Skeletal muscle tissue (tissue), 4 donors: Measurements from ENCODE around the gene E2F2. TPM values are rescaled to one million over a fixed set of nuclear protein-coding genes. Genes with fewer than 3 reads are reported as not detected.
A peak's percentile ranks its signal among the peaks of the same experiment; 100 is the strongest.

ENCODE experiments used
- H3K27ac ChIP-seq: one replicate; pipeline ENCODE4 v1.7.0; 2013; ENCODE audit warnings: mild to moderate bottlenecking, low read depth, low read length, inconsistent platforms
- H3K27me3 ChIP-seq, 3 donors: one replicate each; pipeline ENCODE4 v1.7.0; 2013; ENCODE audit warnings: low read length in 3 of 3; ENCODE audit not compliant: control insufficient read depth in 3 of 3, insufficient read depth in 3 of 3
- H3K36me3 ChIP-seq, 3 donors: one replicate each; pipeline ENCODE4 v1.7.0; 2013; ENCODE audit warnings: low read length in 3 of 3; ENCODE audit not compliant: control insufficient read depth in 3 of 3, insufficient read depth in 3 of 3
- H3K4me1 ChIP-seq, 3 donors: one replicate each; pipeline ENCODE4 v1.7.0; 2013; ENCODE audit warnings: low read length in 3 of 3, mild to moderate bottlenecking in 3 of 3; ENCODE audit not compliant: control insufficient read depth in 3 of 3, insufficient read depth in 3 of 3
- H3K4me3 ChIP-seq, 3 donors: one replicate each; pipeline ENCODE4 v1.7.0; 2013; ENCODE audit warnings: low read length in 3 of 3
- H3K9ac ChIP-seq, 3 donors: one replicate each; pipeline ENCODE4 v1.7.0; 2013; ENCODE audit warnings: low read length in 3 of 3, mild to moderate bottlenecking in 3 of 3, moderate library complexity in 2 of 3, low read depth in 1 of 3
- H3K9me3 ChIP-seq, 3 donors: one replicate each; pipeline ENCODE4 v1.7.0; 2013; ENCODE audit warnings: low read length in 3 of 3; ENCODE audit not compliant: control insufficient read depth in 3 of 3
- total RNA-seq: library from RNA; depleted of rRNA; stranded (reverse); fragments of >200 nt; gene quantifications from one replicate; pipeline ENCODE4 v1.2.3, GENCODE V29; 2014
- donor health status: Osteomylitis.

Gene E2F2
- total RNA-seq, 1 donor from 2014 or later = 5.7 TPM

GRCh38 chr1:23557471-23558124 is 26.6 kb upstream of the E2F2 start:
- no peaks in the 10 kb centered on the region for H3K9me3 ChIP-seq
- H3K27me3 ChIP-seq = no peaks in the 10 kb centered on the region
- peaks cover 68 to 78% (median 75%) of the 10 kb centered on the region in 3 donors for H3K4me1 ChIP-seq
- peak overlapping the region; percentile 92 to 96 (median 95) for H3K9ac ChIP-seq
- H3K27ac ChIP-seq = peak overlapping the region; percentile 96
- H3K36me3 ChIP-seq = peaks cover 0 to 22% (median 5%) of the 10 kb centered on the region in 3 donors
- H3K4me3 ChIP-seq = peak overlapping the region; percentile 87 to 98 (median 96)

- H3K9ac ChIP-seq = peak overlapping the region; percentile 92 to 96 (median 95)
- no peaks in the 10 kb centered on the region for H3K27me3 ChIP-seq
- H3K9me3 ChIP-seq = no peaks in the 10 kb centered on the region
- H3K27ac ChIP-seq = peak overlapping the region; percentile 96
- H3K4me1 ChIP-seq = peaks cover 65 to 74% (median 73%) of the 10 kb centered on the region in 3 donors
- H3K36me3 ChIP-seq = peaks cover 0 to 22% (median 5%) of the 10 kb centered on the region in 3 donors
- peak overlapping the region; percentile 87 to 98 (median 96) for H3K4me3 ChIP-seq
These were observed 25.8 kb upstream of the E2F2 start for GRCh38 chr1:23556635-23557470.

- Histone ChIP-seq H3K9ac (peak overlapping the region; percentile 5 to 95 (median 83)), H3K4me3 (peak overlapping the region; percentile 87 to 98 (median 96)), H3K27me3 (no peaks in the 10 kb centered on the region), H3K27ac (peak overlapping the region; percentile 96), H3K4me1 (peaks cover 57 to 68% (median 66%) of the 10 kb centered on the region in 3 donors), H3K9me3 (no peaks in the 10 kb centered on the region), H3K36me3 (peaks cover 0 to 22% (median 5%) of the 10 kb centered on the region in 3 donors)
These were observed 25.1 kb upstream of the E2F2 start for GRCh38 chr1:23555986-23556634.

GRCh38 chr1:23555270-23555985 is 24.4 kb upstream of the E2F2 start:
- peak overlapping the region; percentile 96 for H3K27ac ChIP-seq
- peak overlapping the region; percentile 78 to 95 (median 83) for H3K9ac ChIP-seq
- no peaks in the 10 kb centered on the region for H3K9me3 ChIP-seq
- H3K4me1 ChIP-seq = peaks cover 51 to 61% (median 59%) of the 10 kb centered on the region in 3 donors
- H3K4me3 ChIP-seq = peak overlapping the region; percentile 87 to 98 (median 96)
- peaks cover 0 to 22% (median 5%) of the 10 kb centered on the region in 3 donors for H3K36me3 ChIP-seq
- H3K27me3 ChIP-seq = no peaks in the 10 kb centered on the region

- Histone ChIP-seq H3K4me1 (peaks cover 44 to 56% (median 53%) of the 10 kb centered on the region in 3 donors), H3K9ac (peak overlapping the region; percentile 78 to 95 (median 89)), H3K27ac (peak overlapping the region; percentile 96), H3K27me3 (no peaks in the 10 kb centered on the region), H3K9me3 (no peaks in the 10 kb centered on the region), H3K36me3 (peaks cover 0 to 22% (median 5%) of the 10 kb centered on the region in 3 donors), H3K4me3 (peak overlapping the region; percentile 70 to 96 (median 87))
These were observed 23.6 kb upstream of the E2F2 start for GRCh38 chr1:23554481-23555269.

- Histone ChIP-seq H3K4me1 (peaks cover 44 to 54% (median 53%) of the 10 kb centered on the region in 3 donors), H3K36me3 (peaks cover 0 to 20% (median 5%) of the 10 kb centered on the region in 3 donors), H3K27ac (peak overlapping the region; percentile 84)
These were observed 23.1 kb upstream of the E2F2 start for GRCh38 chr1:23554127-23554480.

GRCh38 chr1:23553231-23554126 is 22.4 kb upstream of the E2F2 start:
- peaks cover 48 to 55% (median 49%) of the 10 kb centered on the region in 3 donors for H3K4me1 ChIP-seq
- no peaks in the 10 kb centered on the region for H3K9me3 ChIP-seq
- H3K27ac ChIP-seq = peak overlapping the region; percentile 84
- peaks cover 0 to 14% (median 5%) of the 10 kb centered on the region in 3 donors for H3K36me3 ChIP-seq
- peak overlapping the region; percentile 72 to 89 (median 88) for H3K9ac ChIP-seq
- no peaks in the 10 kb centered on the region for H3K27me3 ChIP-seq
- peak overlapping the region in 1 of 3 donors; percentile 56 for H3K4me3 ChIP-seq

More at GRCh38 chr1:23554127-23554480, 23.1 kb upstream of the E2F2 start:
- H3K9ac ChIP-seq = peak overlapping the region; percentile 72 to 89 (median 88)
- peak overlapping the region; percentile 56 to 70 (median 70) for H3K4me3 ChIP-seq
- H3K27me3 ChIP-seq = no peaks in the 10 kb centered on the region
- no peaks in the 10 kb centered on the region for H3K9me3 ChIP-seq

- Histone ChIP-seq H3K9ac (no peak overlapping the region), H3K27ac (no peak overlapping the region), H3K4me3 (no peak overlapping the region), H3K36me3 (peaks cover 0 to 2% (median 0%) of the 10 kb centered on the region in 3 donors), H3K4me1 (peaks cover 33 to 40% (median 38%) of the 10 kb centered on the region in 3 donors), H3K9me3 (no peaks in the 10 kb centered on the region), H3K27me3 (no peaks in the 10 kb centered on the region)
These were observed 20.8 kb upstream of the E2F2 start for GRCh38 chr1:23551849-23552248.
